DND-41 (cell line): Measurements from ENCODE around the gene TOB2.

Source experiments
- CTCF ChIP-seq: IDR thresholded peaks from 2 replicates; pipeline ENCODE4 v1.5.1; 2012; ENCODE audit warnings: borderline replicate concordance, low read length, moderate library complexity, mild to moderate bottlenecking; ENCODE audit not compliant: poor library complexity, severe bottlenecking; ENCODE audit errors: extremely low read depth
- EZH2 ChIP-seq: IDR thresholded peaks from 3 replicates; pipeline ENCODE4 v1.6.1; 2012; ENCODE audit warnings: borderline replicate concordance, low read depth, mild to moderate bottlenecking, moderate library complexity, low read length, inconsistent platforms; ENCODE audit not compliant: severe bottlenecking

- TF ChIP-seq CTCF (no peak), EZH2 (no peak)
These were observed 47.7 kb downstream of the TOB2 start for GRCh38 chr22:41398921-41399320.
